AML-193 (cell line): Measurements from ENCODE around the gene CAMKMT.

Experiments
- DNase-seq, 2 experiments: peaks; one replicate each; lab custom pipeline; 2025; lab: John Stamatoyannopoulos, UW

Gene CAMKMT

DNA sequence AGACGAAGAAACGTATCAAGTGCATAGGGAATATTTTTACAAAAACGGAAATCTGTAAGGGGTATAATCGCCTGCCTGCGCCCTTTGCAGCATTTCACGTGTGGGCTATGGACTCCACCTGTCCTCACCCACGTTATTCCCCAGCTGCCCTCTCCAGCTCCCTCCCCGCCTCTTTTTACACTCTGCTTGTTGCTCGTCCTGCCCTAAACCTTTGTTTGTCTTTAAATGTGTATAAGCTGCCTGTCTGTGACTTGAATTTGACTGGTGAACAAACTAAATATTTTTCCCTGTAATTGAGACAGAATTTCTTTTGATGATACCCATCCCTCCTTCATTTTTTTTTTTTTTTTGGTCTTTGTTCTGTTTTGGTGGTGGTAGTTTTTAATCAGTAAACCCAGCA is 410.4 kb downstream of the CAMKMT start:
- DNase-seq, result no peak

DNA sequence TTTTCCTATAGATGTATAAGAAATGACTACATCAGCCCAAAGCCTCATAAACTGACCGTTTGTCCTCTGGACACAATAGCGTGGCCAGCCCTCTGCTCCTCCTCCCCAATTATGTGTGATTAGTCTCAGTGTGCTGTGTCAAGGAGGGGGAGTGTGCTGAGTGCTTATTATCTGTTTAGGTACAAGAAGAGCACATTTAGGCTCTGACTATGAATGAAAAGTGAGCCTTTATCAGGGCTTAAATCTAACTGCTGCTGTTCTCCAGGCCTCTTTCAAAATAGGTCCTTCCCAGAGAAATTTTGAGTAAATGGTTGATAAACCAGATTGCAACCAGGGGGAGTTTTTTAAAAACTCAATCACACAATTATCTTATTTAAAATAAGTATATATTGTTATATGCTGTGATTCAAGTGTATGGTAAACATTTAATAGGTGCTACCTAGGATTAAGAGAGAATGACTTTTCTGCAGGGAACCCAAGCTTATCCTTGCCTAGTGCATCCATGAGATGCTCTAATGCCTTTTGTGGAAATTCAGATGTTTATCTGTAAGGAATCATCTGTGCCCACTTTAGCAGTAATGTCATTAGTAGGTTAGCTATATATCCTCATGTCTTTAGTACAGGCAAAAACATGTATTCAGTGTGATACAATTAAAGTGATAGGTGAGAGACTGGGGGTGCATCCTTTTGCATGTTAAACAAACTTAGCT is 411.1 kb downstream of the CAMKMT start:
- no peak for DNase-seq

- no peak for DNase-seq
Measured at GRCh38 chr2:44774826-44775492, 413.2 kb downstream of the CAMKMT start.

- DNase-seq, result no peak
Measured at GRCh38 chr2:44777036-44777435, 415.3 kb downstream of the CAMKMT start.

GRCh38 chr2:44777537-44777936 is 415.8 kb downstream of the CAMKMT start:
- no peak for DNase-seq

GRCh38 chr2:44778221-44778654 is 416.5 kb downstream of the CAMKMT start:
- DNase-seq, result no peak

DNA sequence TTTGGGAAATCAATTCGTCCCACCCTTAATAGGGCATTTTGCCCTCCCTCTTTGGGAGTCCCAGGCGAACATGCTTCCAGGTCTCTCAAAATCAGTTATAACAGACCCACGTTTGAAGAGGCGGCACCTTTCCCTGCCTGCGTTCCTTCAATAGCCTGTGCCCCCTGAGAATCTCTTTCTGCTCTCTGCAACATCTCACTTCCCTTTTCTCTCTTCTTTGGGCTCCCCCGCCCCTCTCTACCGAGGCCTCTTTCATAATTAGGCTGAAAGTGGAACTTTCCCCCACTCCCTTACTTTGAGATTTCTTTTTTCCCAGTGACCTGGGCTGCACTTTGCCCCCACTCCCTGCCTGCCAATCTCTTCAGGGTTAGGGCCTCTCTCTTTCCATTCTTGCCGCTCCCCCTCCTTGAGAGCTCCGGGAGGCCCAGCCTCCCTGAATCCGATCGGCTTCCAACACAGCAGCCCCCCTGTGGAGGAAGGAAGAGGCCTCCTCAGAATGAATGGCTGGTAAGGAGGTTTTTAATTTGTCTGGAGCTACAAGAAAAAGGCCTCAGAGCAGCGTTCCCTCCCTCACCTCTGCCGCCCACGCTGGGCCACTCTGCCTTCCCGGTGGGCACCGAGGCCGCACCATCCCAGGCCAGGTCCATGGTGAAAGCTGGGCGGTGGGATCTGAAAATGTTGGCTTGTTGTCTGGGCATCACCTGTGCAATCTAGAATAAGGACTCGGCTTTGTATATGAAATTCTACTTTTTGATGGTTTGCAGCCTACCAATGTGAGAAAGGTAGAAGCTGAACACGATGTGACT is 417.1 kb downstream of the CAMKMT start:
- peak; percentile 61 to 67 for DNase-seq

DNA sequence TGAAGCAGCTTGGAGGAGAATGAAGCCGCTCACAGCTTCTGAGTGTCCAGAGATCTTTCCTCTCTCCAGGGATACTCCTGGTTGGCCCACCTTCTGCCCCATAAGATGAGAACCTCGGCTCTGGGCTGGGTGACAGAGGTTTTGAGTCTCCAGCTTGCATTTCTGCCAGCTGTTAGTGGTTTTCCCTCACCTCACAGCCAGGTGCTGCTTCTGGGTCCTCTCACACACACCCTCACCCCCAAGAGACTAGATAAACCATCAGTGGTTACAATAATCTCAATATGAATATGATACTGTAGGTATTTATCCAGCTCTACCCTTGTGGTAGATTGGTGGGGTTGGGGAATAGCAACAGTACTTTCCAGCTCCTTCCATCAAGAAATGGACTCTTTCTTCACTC is 418.0 kb downstream of the CAMKMT start:
- DNase-seq, result no peak

DNA sequence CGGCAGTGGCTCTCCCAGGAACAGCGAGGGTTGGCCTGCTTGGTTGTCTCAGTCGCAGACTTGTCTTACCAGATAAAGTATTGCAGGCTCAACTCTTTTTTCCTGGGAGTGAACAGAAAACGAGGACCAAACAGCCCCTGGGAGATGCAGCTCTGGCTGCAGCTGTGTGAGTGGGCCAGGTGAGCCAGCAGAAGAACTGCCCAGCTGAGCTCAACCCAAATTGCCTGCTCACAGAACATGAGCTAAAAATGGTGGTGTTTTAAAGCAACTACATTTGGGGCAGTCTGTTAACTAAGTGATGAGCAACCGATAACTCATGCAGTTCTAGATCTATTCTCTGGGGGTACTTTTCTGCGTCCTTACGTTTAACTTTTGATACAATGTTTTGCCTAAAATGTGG is 418.7 kb downstream of the CAMKMT start:
- no peak for DNase-seq

DNA sequence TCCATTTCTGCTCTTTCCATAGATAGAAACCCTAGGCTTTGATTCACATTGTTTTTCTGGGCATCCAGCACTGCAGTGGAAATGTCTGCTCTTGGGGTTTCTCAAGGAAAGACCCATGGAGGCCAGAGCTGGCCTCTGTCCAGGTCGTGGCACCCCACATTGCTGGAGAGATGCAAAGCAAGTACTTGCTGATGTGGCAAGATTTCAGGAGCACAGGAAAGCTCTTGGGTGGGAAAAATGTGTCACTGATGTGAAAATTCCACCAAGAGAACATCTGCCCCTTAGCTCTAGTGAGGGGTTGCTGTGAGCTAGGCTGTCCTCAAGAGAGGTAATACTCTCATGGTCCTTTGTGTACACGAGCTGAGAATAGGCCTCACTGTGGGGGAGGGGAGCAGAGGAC is 423.7 kb downstream of the CAMKMT start:
- no peak for DNase-seq

DNA sequence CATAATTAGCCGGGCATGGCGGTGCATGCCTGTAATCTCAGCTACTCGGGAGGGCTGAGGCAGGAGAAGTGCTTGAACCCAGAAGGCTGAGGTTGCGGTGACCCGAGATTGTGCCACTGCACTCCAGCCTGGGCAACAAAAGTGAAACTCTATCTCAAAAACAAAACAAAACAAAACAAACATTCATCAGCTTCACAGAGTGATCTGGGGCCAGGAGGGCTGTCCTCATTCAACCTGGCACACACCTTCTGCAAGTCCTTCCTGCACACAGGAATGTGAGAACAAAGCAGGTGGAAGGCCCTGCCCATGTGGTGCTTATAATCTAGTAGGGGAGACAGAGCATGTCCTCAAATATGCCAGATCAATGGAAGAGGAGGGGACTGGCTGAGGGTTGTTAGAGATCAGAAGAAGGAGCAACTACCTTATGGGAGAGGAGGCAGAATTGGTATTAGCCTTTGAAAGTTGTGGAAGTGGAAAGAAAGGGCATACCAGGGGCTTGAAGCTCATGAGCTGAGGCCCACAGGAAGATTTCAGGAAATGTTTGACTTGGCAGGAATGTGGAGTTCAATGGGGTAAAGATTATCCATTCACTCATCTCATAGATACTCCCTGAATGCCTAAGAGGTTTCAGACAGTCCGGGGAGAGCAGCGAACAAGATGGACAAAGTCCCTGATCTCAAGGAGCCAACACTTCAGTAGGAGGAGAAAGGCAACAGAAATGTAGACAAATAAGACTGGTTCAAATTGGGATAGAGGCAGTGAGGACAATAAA is 424.5 kb downstream of the CAMKMT start:
- DNase-seq, result no peak

GRCh38 chr2:44786817-44787214 is 425.1 kb downstream of the CAMKMT start:
- no peak for DNase-seq

DNA sequence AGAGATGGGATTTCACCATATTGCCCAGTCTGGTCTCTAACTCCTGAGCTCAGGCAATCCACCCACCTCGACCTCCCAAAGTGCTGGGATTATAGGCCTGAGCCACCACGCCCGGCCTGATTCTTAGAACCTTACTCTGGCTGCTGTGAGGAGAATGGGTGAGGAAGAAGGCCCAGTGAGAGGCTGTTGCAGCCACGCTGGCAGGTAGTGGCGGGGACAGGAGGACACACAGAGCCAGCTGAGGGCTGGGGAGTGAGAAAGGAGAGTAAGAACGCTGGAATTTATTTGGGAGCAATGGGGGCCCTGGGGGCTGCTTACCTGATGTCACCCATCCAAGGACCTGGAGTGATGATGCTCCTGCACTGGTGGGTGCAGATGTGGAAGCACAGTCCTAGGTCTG is 425.9 kb downstream of the CAMKMT start:
- DNase-seq, result no peak

GRCh38 chr2:44789446-44789845 is 427.7 kb downstream of the CAMKMT start:
- no peak for DNase-seq

DNA sequence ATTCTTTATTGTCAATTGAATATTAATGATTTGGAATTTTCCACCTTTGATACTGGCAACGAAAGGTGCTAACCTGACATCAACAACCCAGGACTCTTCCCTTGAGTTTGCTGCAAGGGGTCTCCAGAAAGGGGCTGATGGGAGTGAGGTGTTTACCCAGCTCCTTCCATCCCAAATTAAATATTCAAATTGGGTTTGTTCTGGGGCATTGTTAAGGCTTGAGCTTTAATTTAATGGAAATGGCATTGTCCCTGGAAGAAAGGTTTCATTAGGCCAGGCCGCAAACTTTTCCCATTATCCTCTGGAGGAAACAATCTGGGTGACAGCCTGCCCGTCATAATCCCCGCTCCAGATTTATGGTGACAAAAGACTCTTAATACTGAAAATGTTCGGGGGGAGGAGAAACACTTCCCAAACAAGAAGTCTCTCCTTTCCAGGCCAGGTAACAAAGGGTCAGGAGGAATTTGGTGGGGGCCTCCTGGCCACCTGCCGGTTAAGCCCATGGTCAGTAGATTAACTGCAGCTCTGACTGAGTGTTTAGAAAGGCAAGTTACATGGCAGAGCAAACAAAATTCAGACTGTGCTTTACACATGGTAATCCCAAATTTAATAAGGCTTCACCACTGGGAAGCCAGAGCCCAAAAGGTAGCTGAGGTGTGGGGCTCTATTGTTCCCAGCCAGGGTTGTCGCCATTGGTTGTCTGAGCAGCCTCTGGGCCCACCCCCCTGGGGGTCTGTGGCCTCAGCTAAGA is 428.4 kb downstream of the CAMKMT start:
- no peak for DNase-seq

GRCh38 chr2:44793322-44793870 is 431.6 kb downstream of the CAMKMT start:
- peak; percentile 6 to 9 for DNase-seq

DNA sequence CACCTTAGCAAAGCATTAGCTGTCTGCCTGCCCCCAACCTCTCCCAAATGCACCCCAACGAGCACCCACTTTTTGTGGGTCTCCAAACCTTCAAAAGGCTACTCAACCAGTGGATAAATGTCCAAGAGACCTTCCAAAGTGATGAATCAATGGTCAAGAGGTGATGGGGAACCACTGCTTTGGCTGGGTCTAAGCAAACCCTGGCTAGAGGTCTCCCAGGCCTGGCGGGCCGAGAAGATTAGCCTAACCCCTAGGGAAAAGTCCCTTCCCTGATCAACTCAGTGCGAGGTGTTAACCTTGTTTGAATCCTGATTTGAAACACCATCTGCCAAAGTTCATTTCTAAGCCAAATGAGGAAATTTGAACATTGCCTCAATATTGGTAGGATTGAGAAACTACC is 435.0 kb downstream of the CAMKMT start:
- no peak for DNase-seq

DNA sequence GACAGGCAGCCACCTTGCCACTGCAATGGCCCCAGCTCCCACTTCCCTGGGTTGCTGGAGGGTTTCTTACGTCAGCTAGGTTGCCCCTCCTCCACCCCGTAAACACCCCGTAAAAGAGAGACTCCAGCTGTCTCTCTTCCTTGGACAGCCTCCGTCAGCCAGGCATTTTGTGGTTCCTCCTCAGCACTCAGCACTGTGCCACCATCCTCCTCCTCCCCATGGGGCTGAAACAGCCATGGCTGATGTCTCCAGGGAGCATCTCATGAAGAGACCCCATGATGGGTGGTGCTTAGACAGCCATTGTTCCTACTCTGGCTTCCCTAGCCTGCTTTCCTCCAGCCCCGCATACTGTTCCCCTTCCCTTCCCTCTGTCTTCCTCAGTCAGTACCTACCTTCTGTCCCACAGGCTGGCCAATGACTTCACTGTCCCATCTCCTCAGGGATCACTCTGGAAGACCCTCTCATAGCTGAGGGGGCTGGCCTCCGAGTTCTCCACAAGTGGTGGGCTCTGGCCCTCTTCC is 436.5 kb downstream of the CAMKMT start:
- no peak for DNase-seq

DNA sequence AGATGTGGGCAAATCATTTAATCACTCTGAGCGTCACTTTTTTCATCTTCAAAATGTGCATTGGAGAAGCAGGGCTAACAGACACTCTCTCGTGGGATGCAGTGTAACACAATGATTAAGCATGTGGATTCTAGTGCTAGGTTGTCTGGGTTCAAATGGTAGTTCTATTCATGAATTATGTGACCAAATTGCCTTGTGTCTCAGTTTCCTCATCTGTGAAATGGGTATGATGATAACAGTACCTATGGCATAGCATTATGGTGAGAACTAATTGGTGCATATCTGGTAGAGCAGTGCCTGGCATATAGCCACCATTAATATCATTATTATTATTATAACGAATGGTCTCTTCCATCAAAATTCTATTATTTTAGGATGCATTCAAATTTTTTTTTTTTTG is 437.4 kb downstream of the CAMKMT start:
- no peak for DNase-seq

DNA sequence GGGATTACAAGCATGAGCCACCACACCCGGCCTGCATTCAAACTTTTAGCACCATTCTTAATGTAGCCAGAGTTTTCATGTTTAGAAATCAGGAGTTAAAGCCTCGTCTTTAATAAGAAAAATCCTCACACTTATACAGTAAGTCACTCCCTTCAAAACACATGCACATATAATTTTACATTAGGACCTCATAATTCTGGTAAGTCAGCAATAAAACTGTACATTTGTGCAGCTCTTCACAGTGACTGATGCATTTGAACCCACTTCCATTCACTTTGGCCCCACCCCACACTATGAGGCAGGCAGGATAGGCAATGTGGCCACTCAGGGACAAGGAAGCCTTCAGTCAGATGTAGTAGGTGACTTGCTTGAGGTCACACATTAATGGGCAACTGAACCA is 438.0 kb downstream of the CAMKMT start:
- DNase-seq, result no peak

DNA sequence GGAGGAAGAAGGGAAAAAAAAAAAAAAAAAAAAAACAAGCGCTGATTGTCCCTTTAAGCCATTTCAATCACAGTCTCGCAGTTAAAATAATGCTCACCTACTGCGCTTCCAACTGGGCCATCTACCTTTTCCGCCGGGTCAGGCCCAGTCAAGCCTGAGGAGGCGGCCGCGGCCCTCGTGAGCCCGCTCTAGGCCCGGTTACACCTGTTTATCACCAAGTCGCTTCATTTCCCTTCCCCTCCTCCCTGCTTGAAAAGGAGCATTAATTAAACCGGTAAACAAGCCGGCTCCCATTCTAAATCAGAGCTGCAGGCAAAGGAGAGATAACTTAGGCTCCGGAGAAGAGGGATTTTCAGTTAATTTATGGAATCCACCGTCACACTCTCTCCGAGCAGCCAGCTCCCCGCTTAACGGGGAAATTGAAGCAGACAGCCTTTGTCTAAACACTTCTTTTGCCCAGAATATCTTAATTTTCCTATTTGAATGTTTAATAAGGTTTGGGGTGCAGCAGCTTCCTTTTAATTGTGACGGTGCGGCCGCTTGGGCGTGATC is 439.6 kb downstream of the CAMKMT start:
- no peak for DNase-seq
